ENCODE data around the gene CDH15.

The CDH15 gene

GRCh38 chr16:89241187-89242007, 69.8 kb downstream of the CDH15 start:
- peak overlapping the region; percentile 94 for H3K27ac ChIP-seq (ENCODE audit: extremely low read depth, low read depth, low read length)
- no peaks in the 10 kb centered on the region for H3K36me3 ChIP-seq (ENCODE audit: control insufficient read depth in 2 of 2, insufficient read depth in 1 of 2, low read length in 2 of 2)
- CTCF ChIA-PET: interaction anchor here (0.6 to 1.5 kb wide), 4 partner anchors 9 to 440 kb away, joined by 3 to 5 read pairs (median 3); no protein-coding TSS in a partner anchor
- no peaks in the 10 kb centered on the region for H3K9me3 ChIP-seq (ENCODE audit: control insufficient read depth, insufficient read depth, low read depth, low read length)
- peaks cover 2% of the 10 kb centered on the region; the same call in 1 of the 2 replicates for H3K4me1 ChIP-seq (ENCODE audit: control insufficient read depth, insufficient read depth, low read length)
- POLR2A ChIA-PET: interaction anchor here (0.6 to 1.2 kb wide), 7 partner anchors 24 to 849 kb away, joined by 3 to 4 read pairs (median 3); partner anchors contain the start of gene ZNF778
- peak overlapping the region; percentile 95 for H3K4me3 ChIP-seq (ENCODE audit: low read depth, low read length)
- TF ChIP-seq ZNF777 (tag by site-specific recombination; IDR thresholded peaks at IDR 0.05; ENCODE audit: borderline replicate concordance) (0 out of 2 replicates have a peak, but pooled peaks have one; percentile 36), EGR2 (tag by site-specific recombination; IDR thresholded peaks at IDR 0.05; ENCODE audit: low read depth) (peak; percentile 72), CTCF (tag by site-specific recombination; IDR thresholded peaks at IDR 0.05) (no peak), SP2 (tag by site-specific recombination; IDR thresholded peaks at IDR 0.05) (peak; percentile 66), ZNF155 (tag by site-specific recombination; IDR thresholded peaks at IDR 0.05) (no peak), MEIS1 (CRISPR knock-in tag; IDR thresholded peaks at IDR 0.05; ENCODE audit: borderline replicate concordance) (no peak), ZNF266 (tag by site-specific recombination; IDR thresholded peaks at IDR 0.05; ENCODE audit: low read depth) (no peak), KLF9 (tag by site-specific recombination; IDR thresholded peaks at IDR 0.05; ENCODE audit: low read depth) (no peak; the same call in 1 of the 2 replicates), ZNF292 (tag by site-specific recombination; IDR thresholded peaks at IDR 0.05; ENCODE audit: borderline replicate concordance, low read depth) (no peak), SP7 (tag by site-specific recombination; IDR thresholded peaks at IDR 0.05) (0 out of 2 replicates have a peak, but pooled peaks have one; percentile 30), ZNF394 (tag by site-specific recombination; IDR thresholded peaks at IDR 0.05; ENCODE audit: borderline replicate concordance) (0 out of 2 replicates have a peak, but pooled peaks have one; percentile 6), ZNF423 (tag by site-specific recombination; IDR thresholded peaks at IDR 0.05) (no peak), ZNF121 (tag by site-specific recombination; IDR thresholded peaks at IDR 0.05) (0 out of 2 replicates have a peak, but pooled peaks have one; percentile 17), MZF1 (tag by site-specific recombination; IDR thresholded peaks at IDR 0.05; ENCODE audit: borderline replicate concordance) (peak; percentile 63; the same call in 1 of the 2 replicates), ELK4 (IDR thresholded peaks at IDR 0.05; ENCODE audit: borderline replicate concordance, low read depth, low read length) (peak; percentile 41), ZNF629 (tag by site-specific recombination; IDR thresholded peaks at IDR 0.05) (peak; percentile 92), ZNF518A (tag by site-specific recombination; conservative IDR thresholded peaks at IDR 0.05; ENCODE audit: low read depth) (peak; percentile 64; the same call in 1 of the 2 replicates), ZNF112 (tag by site-specific recombination; IDR thresholded peaks at IDR 0.05) (no peak), KLF10 (tag by site-specific recombination; IDR thresholded peaks at IDR 0.05) (no peak), ZNF335 (tag by site-specific recombination; conservative IDR thresholded peaks at IDR 0.05) (peak; percentile 69)
- TF ChIP-seq, protein P1, sequence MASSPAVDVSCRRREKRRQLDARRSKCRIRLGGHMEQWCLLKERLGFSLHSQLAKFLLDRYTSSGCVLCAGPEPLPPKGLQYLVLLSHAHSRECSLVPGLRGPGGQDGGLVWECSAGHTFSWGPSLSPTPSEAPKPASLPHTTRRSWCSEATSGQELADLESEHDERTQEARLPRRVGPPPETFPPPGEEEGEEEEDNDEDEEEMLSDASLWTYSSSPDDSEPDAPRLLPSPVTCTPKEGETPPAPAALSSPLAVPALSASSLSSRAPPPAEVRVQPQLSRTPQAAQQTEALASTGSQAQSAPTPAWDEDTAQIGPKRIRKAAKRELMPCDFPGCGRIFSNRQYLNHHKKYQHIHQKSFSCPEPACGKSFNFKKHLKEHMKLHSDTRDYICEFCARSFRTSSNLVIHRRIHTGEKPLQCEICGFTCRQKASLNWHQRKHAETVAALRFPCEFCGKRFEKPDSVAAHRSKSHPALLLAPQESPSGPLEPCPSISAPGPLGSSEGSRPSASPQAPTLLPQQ (tag by site-specific recombination; IDR thresholded peaks at IDR 0.05): peak; percentile 76; the same call in 1 of the 2 replicates
- TF ChIP-seq, protein P2, sequence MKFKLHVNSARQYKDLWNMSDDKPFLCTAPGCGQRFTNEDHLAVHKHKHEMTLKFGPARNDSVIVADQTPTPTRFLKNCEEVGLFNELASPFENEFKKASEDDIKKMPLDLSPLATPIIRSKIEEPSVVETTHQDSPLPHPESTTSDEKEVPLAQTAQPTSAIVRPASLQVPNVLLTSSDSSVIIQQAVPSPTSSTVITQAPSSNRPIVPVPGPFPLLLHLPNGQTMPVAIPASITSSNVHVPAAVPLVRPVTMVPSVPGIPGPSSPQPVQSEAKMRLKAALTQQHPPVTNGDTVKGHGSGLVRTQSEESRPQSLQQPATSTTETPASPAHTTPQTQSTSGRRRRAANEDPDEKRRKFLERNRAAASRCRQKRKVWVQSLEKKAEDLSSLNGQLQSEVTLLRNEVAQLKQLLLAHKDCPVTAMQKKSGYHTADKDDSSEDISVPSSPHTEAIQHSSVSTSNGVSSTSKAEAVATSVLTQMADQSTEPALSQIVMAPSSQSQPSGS (tag by site-specific recombination; IDR thresholded peaks at IDR 0.05; ENCODE audit: low read depth): peak; percentile 94
- TF ChIP-seq, protein P3, sequence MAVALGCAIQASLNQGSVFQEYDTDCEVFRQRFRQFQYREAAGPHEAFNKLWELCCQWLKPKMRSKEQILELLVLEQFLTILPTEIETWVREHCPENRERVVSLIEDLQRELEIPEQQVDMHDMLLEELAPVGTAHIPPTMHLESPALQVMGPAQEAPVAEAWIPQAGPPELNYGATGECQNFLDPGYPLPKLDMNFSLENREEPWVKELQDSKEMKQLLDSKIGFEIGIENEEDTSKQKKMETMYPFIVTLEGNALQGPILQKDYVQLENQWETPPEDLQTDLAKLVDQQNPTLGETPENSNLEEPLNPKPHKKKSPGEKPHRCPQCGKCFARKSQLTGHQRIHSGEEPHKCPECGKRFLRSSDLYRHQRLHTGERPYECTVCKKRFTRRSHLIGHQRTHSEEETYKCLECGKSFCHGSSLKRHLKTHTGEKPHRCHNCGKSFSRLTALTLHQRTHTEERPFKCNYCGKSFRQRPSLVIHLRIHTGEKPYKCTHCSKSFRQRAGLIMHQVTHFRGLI (tag by site-specific recombination; IDR thresholded peaks at IDR 0.05): no peak; the same call in 1 of the 2 replicates
